K562 (cell line): Measurements from ENCODE around the gene ONECUT1. TPM values are rescaled to one million over a fixed set of nuclear protein-coding genes. Genes with fewer than 3 reads are reported as not detected.

ENCODE experiments used
- ATAC-seq: fragments of 200-7000 bp; cut with Tn5 transposase; 3 replicates; pipeline ENCODE4 v1.9.1; 2020; ENCODE audit warnings: moderate library complexity
- BruUV-seq: library from RNA; stranded (reverse); fragments of 400-500 nt; replicated peaks from 2 replicates; lab custom pipeline; 2021; lab: Mats Ljungman, UMichigan
- CTCF ChIA-PET: fragments of 300-600 bp; formaldehyde crosslinking; extraction: SDS; loops from one replicate; lab custom pipeline; 2021; ENCODE audit warnings: low intra/inter-chr PET ratio; lab: Yijun Ruan, JAX
- POLR2A ChIA-PET: fragments of 300-600, 350-650 bp; sonication (Branson Sonifier 250); formaldehyde crosslinking; extraction: SDS; loops from one replicate; lab custom pipeline; 2021; ENCODE audit warnings: antibody characterized with exemption, inconsistent platforms; lab: Yijun Ruan, JAX
- DNase-seq, 4 experiments: peaks; one replicate each; pipeline versions ENCODE4 v3.0.0 to v3.0.0-alpha.2; 2011 to 2018; ENCODE audit warnings: low spot score in 3 of 4, mixed read lengths in 3 of 4; ENCODE audit errors: extremely low read depth in 1 of 4
- FAIRE-seq: peaks from 2 replicates; lab custom pipeline; 2011; peaks lifted over from hg19 to GRCh38; lab: Jason Lieb, UNC
- H2AFZ ChIP-seq: 2 replicates; pipeline ENCODE4 v1.6.0; 2011; ENCODE audit warnings: low read depth, low read length, control low read depth, inconsistent platforms
- H3K27ac ChIP-seq: fragments of 200-600 bp; 3 replicates; pipeline ENCODE4 v1.8.0; 2011; ENCODE audit warnings: low read depth, mild to moderate bottlenecking, control low read depth, inconsistent platforms, low read length, moderate library complexity, mixed read lengths; ENCODE audit errors: extremely low read depth
- H3K27me3 ChIP-seq, 2 experiments: fragments of 300-600 bp in 1 of 2; 2 replicates in 1 of 2; 3 replicates in 1 of 2; pipeline versions ENCODE4 v1.6.0 to v1.8.0; 2011; ENCODE audit warnings: inconsistent platforms in 2 of 2, low read length in 2 of 2, mild to moderate bottlenecking in 1 of 2, mixed read lengths in 1 of 2, moderate library complexity in 1 of 2; ENCODE audit not compliant: control insufficient read depth in 2 of 2, insufficient read depth in 2 of 2
- H3K36me3 ChIP-seq: fragments of 300-600 bp; 3 replicates; pipeline ENCODE4 v1.8.0; 2011; ENCODE audit warnings: mild to moderate bottlenecking, low read length, inconsistent platforms; ENCODE audit not compliant: control insufficient read depth, insufficient read depth
- H3K4me1 ChIP-seq, 2 experiments: fragments of 200-600 bp in 1 of 2; replicated peaks in 1 of 2; 2 replicates in 1 of 2; 3 replicates in 1 of 2; pipeline versions ENCODE4 v1.5.1 to v1.8.0; 2011; ENCODE audit warnings: inconsistent platforms in 2 of 2, low read length in 2 of 2, mild to moderate bottlenecking in 1 of 2, mixed read lengths in 1 of 2, moderate library complexity in 1 of 2; ENCODE audit not compliant: control insufficient read depth in 2 of 2, insufficient read depth in 2 of 2
- H3K4me2 ChIP-seq: 2 replicates; pipeline ENCODE4 v1.6.1; 2011; ENCODE audit warnings: low read length, control low read depth, inconsistent platforms, mixed read lengths; ENCODE audit not compliant: insufficient read depth
- H3K4me3 ChIP-seq: fragments of 200-600 bp; sonication (generic), shearing (Covaris generic); 2 replicates; pipeline ENCODE4 v1.5.1; 2016; ENCODE audit warnings: control low read depth, inconsistent platforms
- H3K79me2 ChIP-seq: fragments of 200-600 bp; 3 replicates; pipeline ENCODE4 v1.8.0; 2011; ENCODE audit warnings: low read length, inconsistent platforms; ENCODE audit not compliant: control insufficient read depth, insufficient read depth
- H3K9ac ChIP-seq, 2 experiments: 2 replicates each; pipeline versions ENCODE4 v1.6.0 to v1.6.1; 2011; ENCODE audit warnings: low read depth in 2 of 2, low read length in 2 of 2, control low read depth in 1 of 2, inconsistent platforms in 1 of 2, mild to moderate bottlenecking in 1 of 2, mixed read lengths in 1 of 2; ENCODE audit not compliant: insufficient read depth in 1 of 2
- H3K9me1 ChIP-seq: one replicate; pipeline ENCODE4 v1.6.0; 2011; ENCODE audit warnings: inconsistent platforms, mild to moderate bottlenecking, low read length, moderate library complexity; ENCODE audit not compliant: control insufficient read depth, insufficient read depth
- H3K9me3 ChIP-seq: replicated peaks from 2 replicates; pipeline ENCODE4 v1.5.1; 2011; ENCODE audit warnings: low read depth, low read length, inconsistent platforms; ENCODE audit not compliant: control insufficient read depth, insufficient read depth
- H4K20me1 ChIP-seq: replicated peaks from 2 replicates; pipeline ENCODE4 v1.6.1; 2011; ENCODE audit warnings: low read length, inconsistent platforms, mixed read lengths; ENCODE audit not compliant: control insufficient read depth, insufficient read depth
- CC2D1A ChIP-seq: fragments of 450-650 bp; IDR thresholded peaks from 2 replicates; pipeline ENCODE4 v1.6.1; 2017; ENCODE audit warnings: mild to moderate bottlenecking
- CEBPG ChIP-seq, 3 experiments: fragments of 200-800 bp in 1 of 3; sonication (Bioruptor generic) in 1 of 3; sonication (generic) in 1 of 3; formaldehyde crosslinking in 1 of 3; IDR thresholded peaks in 2 of 3; conservative IDR thresholded peaks in 1 of 3; 2 replicates each; pipeline versions ENCODE4 v1.6.1 to v1.8.0; 2016 to 2022; ENCODE audit warnings: missing compliant biosample characterization in 2 of 3, missing genetic modification characterization in 2 of 3, mild to moderate bottlenecking in 1 of 3, missing genetic modification reagents in 1 of 3
- SMC3 ChIP-seq: conservative IDR thresholded peaks from 2 replicates; pipeline ENCODE4 v1.6.1; 2011; ENCODE audit warnings: low read depth, low read length, improper control_type of control experiment; ENCODE audit not compliant: insufficient read depth
- SPI1 ChIP-seq: IDR thresholded peaks from 2 replicates; pipeline ENCODE4 v1.6.1; 2011; ENCODE audit warnings: low read depth, low read length, control low read depth, borderline replicate concordance
- WGBS: fragments of 100-300 bp; shearing (Covaris generic); methylation state at CpG from one replicate; pipeline ENCODE4 v1.1.6; 2016; ENCODE audit warnings: low coverage, mixed read lengths; ENCODE audit not compliant: insufficient coverage; ENCODE audit errors: missing lambda C conversion rate; 5-methylcytosine and 5-hydroxymethylcytosine counted together
- in situ Hi-C: fragments of 300-500 bp; cut with MboI; formaldehyde crosslinking; loops from 4 replicates; pipeline ENCODE4 v1.15.0; 2018; ENCODE audit warnings: inconsistent platforms, mixed read lengths
- intact Hi-C: fragments of 100-400 bp; cut with micrococcal nuclease; formaldehyde crosslinking; loops from 2 replicates; pipeline ENCODE4 v1.14.2; 2022
- polyA plus RNA-seq, 8 experiments: library from polyadenylated mRNA; depleted of rRNA in 4 of 8; stranded (reverse) in 5 of 8; unstranded in 3 of 8; fragments of >200 nt; fragmentation: Nextera tagmentation in 2 of 8; fragmentation: Illumina TruSeq in 1 of 8; extraction: Ambion mirVana in 2 of 8; extraction: Trizol in 1 of 8; gene quantifications; 2 replicates each; pipeline versions ENCODE4 v1.2.1 to v1.2.3, GENCODE V29; 2011 to 2014; ENCODE audit warnings: inconsistent platforms in 1 of 8, missing spikeins in 1 of 8
- total RNA-seq, 7 experiments: library from RNA; depleted of rRNA in 6 of 7; stranded (reverse); fragments of >200 nt in 6 of 7; fragmentation: Illumina TruSeq in 2 of 7; extraction: Trizol in 2 of 7; gene quantifications; 2 replicates each; pipeline versions ENCODE4 v1.2.1 to v1.2.3, GENCODE V29; 2011 to 2021; ENCODE audit warnings: low replicate concordance in 1 of 7
- TF ChIP-seq, protein P1 (sequence below), 3 experiments: IDR thresholded peaks in 2 of 3; conservative IDR thresholded peaks in 1 of 3; 2 replicates each; pipeline ENCODE4 v1.5.1; 2011 to 2012; ENCODE audit warnings: low read length in 3 of 3, mild to moderate bottlenecking in 3 of 3, control low read depth in 2 of 3, improper control_type of control experiment in 1 of 3, inconsistent platforms in 1 of 3, low read depth in 1 of 3, mixed read lengths in 1 of 3, moderate library complexity in 1 of 3; ENCODE audit not compliant: insufficient read depth in 2 of 3
- TF ChIP-seq, protein P2 (sequence below), 2 experiments: fragments of 450-650 bp; formaldehyde crosslinking in 1 of 2; IDR thresholded peaks; 2 replicates each; pipeline versions ENCODE4 v1.4.0 to v1.6.1; 2014 to 2020; ENCODE audit warnings: mild to moderate bottlenecking in 2 of 2, borderline replicate concordance in 1 of 2, low read depth in 1 of 2

The ONECUT1 gene
- total and polyA plus RNA-seq, 9 of the 15 experiments (the other 6 are each of a cell fraction or from before 2014, with no cell fraction given): not detected

DNA sequence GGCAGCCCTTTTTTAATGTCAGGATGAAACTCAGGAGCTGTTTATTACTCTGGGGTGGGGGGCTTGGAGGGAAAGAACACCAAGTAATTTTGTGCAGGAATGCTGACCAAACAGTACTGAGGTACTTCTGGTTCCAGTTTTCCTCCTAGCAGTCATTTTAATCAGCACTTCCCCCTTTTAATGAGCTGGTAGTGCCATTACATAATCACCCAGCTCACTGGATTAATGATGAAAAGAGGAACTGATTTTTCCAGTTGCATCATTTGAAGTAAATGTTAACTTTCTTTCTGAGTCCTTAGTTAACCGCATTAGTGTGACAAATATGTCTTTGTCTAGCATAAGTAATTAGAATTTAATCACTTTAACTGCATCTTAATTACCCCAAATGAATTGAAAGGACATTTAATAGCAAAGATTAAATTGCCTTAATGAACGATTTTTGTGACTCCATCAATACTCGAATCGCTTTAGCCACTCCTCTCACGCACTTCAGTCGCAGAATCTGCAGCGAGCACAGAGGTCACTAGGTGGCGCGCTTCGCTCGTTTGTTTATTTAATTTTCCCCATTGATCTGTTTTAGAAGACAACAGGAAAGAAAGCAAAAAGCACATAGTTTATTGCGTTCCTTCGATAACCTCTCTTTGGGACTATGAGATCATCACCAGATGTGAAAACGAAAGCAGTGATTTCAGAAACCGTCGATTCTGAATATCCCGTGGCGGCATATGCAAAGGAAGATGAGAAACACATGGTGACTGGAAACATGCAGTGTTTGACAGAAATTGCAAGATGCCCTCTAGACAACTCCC, 9.8 kb downstream of the ONECUT1 start:
- no peak overlapping the region for H3K9ac ChIP-seq
- peak; percentile 71 for ATAC-seq
- BruUV-seq: no TSS peak
- no peak overlapping the region for H2AFZ ChIP-seq
- peak; percentile 91 for FAIRE-seq
- H3K9me1 ChIP-seq: no peaks in the 10 kb centered on the region
- WGBS: 2% methylated on average over 18 of the region's 18 CpGs
- peaks cover 3 to 15% of the 10 kb centered on the region in 2 experiments; a peak in 3 of 5 replicates for H3K27me3 ChIP-seq
- CTCF ChIA-PET: interaction anchor here (0.6 to 0.8 kb wide), 2 partner anchors 402 to 417 kb away, joined by 3 to 4 read pairs; no protein-coding TSS in a partner anchor
- H3K9me3 ChIP-seq: no peaks in the 10 kb centered on the region
- in situ Hi-C loops (no loop called here), intact Hi-C loops (loop anchor here (2.0 kb wide), 1 partner anchor 416 kb away; no protein-coding TSS in a partner anchor)
- H3K4me3 ChIP-seq: no peak overlapping the region
- H3K4me2 ChIP-seq: no peak overlapping the region
- H4K20me1 ChIP-seq: no peaks in the 10 kb centered on the region
- no peaks in the 10 kb centered on the region for H3K36me3 ChIP-seq
- no peak overlapping the region for H3K27ac ChIP-seq
- H3K79me2 ChIP-seq: no peaks in the 10 kb centered on the region
- DNase-seq: peak; percentile 44 to 65 (median 48)
- POLR2A ChIA-PET: no interaction called here
- peaks cover 0 to 5% of the 10 kb centered on the region in 2 experiments; a peak in 1 of 5 replicates for H3K4me1 ChIP-seq
- TF ChIP-seq CC2D1A (no peak), SPI1 (0 out of 2 replicates have a peak, but pooled peaks have one; percentile 22), SMC3 (peak; percentile 56; the same call in 1 of the 2 replicates), CEBPG (CRISPR knock-in tag; IDR thresholded peaks at IDR 0.05) (no peak), CEBPG (tag; conservative IDR thresholded peaks at IDR 0.05 in 1 of 2, IDR thresholded peaks at IDR 0.05 in 1 of 2) (0 out of 4 replicates have a peak, but pooled peaks have one; percentile 10 to 32)
- TF ChIP-seq, protein P1, sequence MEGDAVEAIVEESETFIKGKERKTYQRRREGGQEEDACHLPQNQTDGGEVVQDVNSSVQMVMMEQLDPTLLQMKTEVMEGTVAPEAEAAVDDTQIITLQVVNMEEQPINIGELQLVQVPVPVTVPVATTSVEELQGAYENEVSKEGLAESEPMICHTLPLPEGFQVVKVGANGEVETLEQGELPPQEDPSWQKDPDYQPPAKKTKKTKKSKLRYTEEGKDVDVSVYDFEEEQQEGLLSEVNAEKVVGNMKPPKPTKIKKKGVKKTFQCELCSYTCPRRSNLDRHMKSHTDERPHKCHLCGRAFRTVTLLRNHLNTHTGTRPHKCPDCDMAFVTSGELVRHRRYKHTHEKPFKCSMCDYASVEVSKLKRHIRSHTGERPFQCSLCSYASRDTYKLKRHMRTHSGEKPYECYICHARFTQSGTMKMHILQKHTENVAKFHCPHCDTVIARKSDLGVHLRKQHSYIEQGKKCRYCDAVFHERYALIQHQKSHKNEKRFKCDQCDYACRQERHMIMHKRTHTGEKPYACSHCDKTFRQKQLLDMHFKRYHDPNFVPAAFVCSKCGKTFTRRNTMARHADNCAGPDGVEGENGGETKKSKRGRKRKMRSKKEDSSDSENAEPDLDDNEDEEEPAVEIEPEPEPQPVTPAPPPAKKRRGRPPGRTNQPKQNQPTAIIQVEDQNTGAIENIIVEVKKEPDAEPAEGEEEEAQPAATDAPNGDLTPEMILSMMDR (IDR thresholded peaks at IDR 0.05 in 2 of 3, conservative IDR thresholded peaks at IDR 0.05 in 1 of 3; ENCODE audit: insufficient read depth in 2 of 3, low read depth in 1 of 3, low read length in 3 of 3): peak; percentile 63 to 91 (median 83)
- TF ChIP-seq, protein P2, sequence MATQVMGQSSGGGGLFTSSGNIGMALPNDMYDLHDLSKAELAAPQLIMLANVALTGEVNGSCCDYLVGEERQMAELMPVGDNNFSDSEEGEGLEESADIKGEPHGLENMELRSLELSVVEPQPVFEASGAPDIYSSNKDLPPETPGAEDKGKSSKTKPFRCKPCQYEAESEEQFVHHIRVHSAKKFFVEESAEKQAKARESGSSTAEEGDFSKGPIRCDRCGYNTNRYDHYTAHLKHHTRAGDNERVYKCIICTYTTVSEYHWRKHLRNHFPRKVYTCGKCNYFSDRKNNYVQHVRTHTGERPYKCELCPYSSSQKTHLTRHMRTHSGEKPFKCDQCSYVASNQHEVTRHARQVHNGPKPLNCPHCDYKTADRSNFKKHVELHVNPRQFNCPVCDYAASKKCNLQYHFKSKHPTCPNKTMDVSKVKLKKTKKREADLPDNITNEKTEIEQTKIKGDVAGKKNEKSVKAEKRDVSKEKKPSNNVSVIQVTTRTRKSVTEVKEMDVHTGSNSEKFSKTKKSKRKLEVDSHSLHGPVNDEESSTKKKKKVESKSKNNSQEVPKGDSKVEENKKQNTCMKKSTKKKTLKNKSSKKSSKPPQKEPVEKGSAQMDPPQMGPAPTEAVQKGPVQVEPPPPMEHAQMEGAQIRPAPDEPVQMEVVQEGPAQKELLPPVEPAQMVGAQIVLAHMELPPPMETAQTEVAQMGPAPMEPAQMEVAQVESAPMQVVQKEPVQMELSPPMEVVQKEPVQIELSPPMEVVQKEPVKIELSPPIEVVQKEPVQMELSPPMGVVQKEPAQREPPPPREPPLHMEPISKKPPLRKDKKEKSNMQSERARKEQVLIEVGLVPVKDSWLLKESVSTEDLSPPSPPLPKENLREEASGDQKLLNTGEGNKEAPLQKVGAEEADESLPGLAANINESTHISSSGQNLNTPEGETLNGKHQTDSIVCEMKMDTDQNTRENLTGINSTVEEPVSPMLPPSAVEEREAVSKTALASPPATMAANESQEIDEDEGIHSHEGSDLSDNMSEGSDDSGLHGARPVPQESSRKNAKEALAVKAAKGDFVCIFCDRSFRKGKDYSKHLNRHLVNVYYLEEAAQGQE (IDR thresholded peaks at IDR 0.05; ENCODE audit: borderline replicate concordance): peak; percentile 37; the same call in 1 of the 2 replicates
- TF ChIP-seq, protein P2 (CRISPR knock-in tag; IDR thresholded peaks at IDR 0.05; ENCODE audit: low read depth): no peak
